Small intestine (tissue), 7 donors: Measurements from ENCODE around the gene CPA4. TPM values are rescaled to one million over a fixed set of nuclear protein-coding genes. Genes with fewer than 3 reads are reported as not detected.

Experiments used
- DNase-seq, 2 donors: peaks; one replicate each; pipeline versions ENCODE4 v3.0.0 to v3.0.0-alpha.2; 2013
- FAIRE-seq: peaks from 2 replicates; lab custom pipeline; 2012; peaks lifted over from hg19 to GRCh38; lab: Jason Lieb, UNC
- H3K27ac ChIP-seq, 3 donors: one replicate each; pipeline ENCODE4 v1.5.1; 2013; ENCODE audit warnings: low read length in 2 of 3, mild to moderate bottlenecking in 2 of 3, control low read depth in 1 of 3, inconsistent platforms in 1 of 3, low read depth in 1 of 3, moderate library complexity in 1 of 3
- H3K27me3 ChIP-seq, 3 donors: one replicate each; pipeline ENCODE4 v1.6.1; 2013; ENCODE audit warnings: low read length in 3 of 3, inconsistent platforms in 1 of 3; ENCODE audit not compliant: control insufficient read depth in 3 of 3, insufficient read depth in 3 of 3
- H3K36me3 ChIP-seq, 3 donors: one replicate each; pipeline ENCODE4 v1.6.1; 2013; ENCODE audit warnings: low read length in 3 of 3, inconsistent platforms in 1 of 3, low read depth in 1 of 3, mild to moderate bottlenecking in 1 of 3, moderate library complexity in 1 of 3; ENCODE audit not compliant: control insufficient read depth in 3 of 3, insufficient read depth in 2 of 3
- H3K4me1 ChIP-seq, 3 donors: one replicate each; pipeline ENCODE4 v1.6.1; 2013; ENCODE audit warnings: low read length in 2 of 3, inconsistent platforms in 1 of 3, low read depth in 1 of 3, mild to moderate bottlenecking in 1 of 3, moderate library complexity in 1 of 3; ENCODE audit not compliant: control insufficient read depth in 3 of 3, insufficient read depth in 2 of 3
- H3K4me3 ChIP-seq, 3 donors: one replicate each; pipeline ENCODE4 v1.5.1; 2013; ENCODE audit warnings: low read length in 3 of 3, control low read depth in 1 of 3, inconsistent platforms in 1 of 3, low read depth in 1 of 3, mild to moderate bottlenecking in 1 of 3, moderate library complexity in 1 of 3
- H3K9me3 ChIP-seq, 2 donors: one replicate each; pipeline ENCODE4 v1.6.1; 2013; ENCODE audit warnings: low read depth in 1 of 2, low read length in 1 of 2; ENCODE audit not compliant: control insufficient read depth in 2 of 2, insufficient read depth in 1 of 2
- WGBS, 3 donors: extraction: QIAGEN DNeasy Blood & Tissue Kit; methylation state at CpG; one replicate each; pipeline ENCODE4 v1.1.7; 2013; 5-methylcytosine and 5-hydroxymethylcytosine counted together
- polyA plus RNA-seq, 4 donors: library from polyadenylated mRNA; stranded (reverse) in 3 of 4; unstranded in 1 of 4; fragments of 200-250 nt in 3 of 4; fragments of 120-200 nt in 1 of 4; gene quantifications; one replicate each; pipeline versions ENCODE4 v1.2.1 to v1.2.3, GENCODE V29; 2013
- donor health status: healthy with polysubstance abuse.
- donor health status: control.
- donor health status: control.
- donor health status: Bipolar disorder and iron deficiency.
- donor health status: healthy.

CPA4 gene
- polyA plus RNA-seq, 4 donors, result 0.09 to 0.21 TPM; not detected in 2

DNA sequence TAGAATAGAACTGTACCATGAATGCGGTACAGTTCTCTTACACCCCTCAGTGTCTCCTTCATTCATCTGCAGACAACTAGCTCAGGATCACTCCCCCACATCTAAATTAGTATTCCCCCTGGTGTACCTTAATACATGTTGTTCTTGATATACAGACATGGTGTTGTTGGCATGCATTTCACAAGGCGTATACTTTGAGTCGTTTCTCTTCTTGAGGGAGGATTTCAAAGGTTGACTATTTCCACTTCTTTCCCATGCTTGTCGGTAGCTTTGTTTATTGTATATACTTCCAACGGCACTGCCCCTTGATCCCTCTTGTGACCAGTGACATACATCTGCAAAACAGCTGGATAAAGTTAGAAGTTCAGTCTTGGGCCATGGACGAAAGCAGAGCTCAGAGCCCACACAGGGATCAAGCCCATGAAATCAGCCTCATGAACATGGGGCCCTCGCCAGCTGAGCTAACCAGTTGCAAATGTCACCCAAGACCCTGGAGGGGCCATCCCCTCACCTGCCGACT, 8.6 kb downstream of the CPA4 start:
- WGBS, 3 donors, result 70 to 84% (median 82%) methylated on average over 8 of the region's 8 CpGs
- no peak overlapping the region for H3K27ac ChIP-seq
- H3K27me3 ChIP-seq, result no peaks in the 10 kb centered on the region
- H3K36me3 ChIP-seq, result no peaks in the 10 kb centered on the region
- no peaks in the 10 kb centered on the region for H3K4me1 ChIP-seq
- DNase-seq, result no peak
- no peak overlapping the region for H3K4me3 ChIP-seq
- FAIRE-seq, result no peak
- H3K9me3 ChIP-seq, result no peaks in the 10 kb centered on the region

- Histone ChIP-seq H3K4me1 (no peaks in the 10 kb centered on the region), H3K27ac (no peak overlapping the region), H3K36me3 (no peaks in the 10 kb centered on the region), H3K27me3 (no peaks in the 10 kb centered on the region), H3K4me3 (no peak overlapping the region), H3K9me3 (no peaks in the 10 kb centered on the region)
- DNase-seq, result no peak
- no peak for FAIRE-seq
These were observed 9.7 kb downstream of the CPA4 start for GRCh38 chr7:130302649-130303048.

DNA sequence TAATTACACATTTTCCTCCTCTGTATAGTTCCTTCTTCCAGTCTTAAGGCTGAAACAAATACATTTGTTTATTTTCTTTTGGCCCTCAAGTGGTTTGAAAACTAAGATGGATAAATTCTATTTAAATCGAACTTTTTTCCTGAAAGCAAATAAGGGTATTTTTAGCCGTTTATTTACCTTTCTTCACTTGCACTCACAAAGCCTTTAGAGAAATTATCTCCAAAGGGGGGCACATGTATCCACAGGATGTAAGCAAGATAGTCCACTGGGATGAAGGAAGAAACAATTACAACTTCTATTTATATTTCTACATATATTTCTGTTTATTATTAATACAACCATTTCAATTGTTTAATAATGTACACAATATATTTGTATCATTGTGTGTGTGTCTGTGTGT, 10.2 kb downstream of the CPA4 start:
- no peaks in the 10 kb centered on the region for H3K36me3 ChIP-seq
- no peaks in the 10 kb centered on the region for H3K4me1 ChIP-seq
- H3K27me3 ChIP-seq, result no peaks in the 10 kb centered on the region
- no peak for FAIRE-seq
- no peaks in the 10 kb centered on the region for H3K9me3 ChIP-seq
- H3K27ac ChIP-seq, result no peak overlapping the region
- no peak overlapping the region for H3K4me3 ChIP-seq
- DNase-seq, result no peak
- WGBS, 3 donors, result 47 to 75% (median 66%) methylated on average over 2 of the region's 2 CpGs

DNA sequence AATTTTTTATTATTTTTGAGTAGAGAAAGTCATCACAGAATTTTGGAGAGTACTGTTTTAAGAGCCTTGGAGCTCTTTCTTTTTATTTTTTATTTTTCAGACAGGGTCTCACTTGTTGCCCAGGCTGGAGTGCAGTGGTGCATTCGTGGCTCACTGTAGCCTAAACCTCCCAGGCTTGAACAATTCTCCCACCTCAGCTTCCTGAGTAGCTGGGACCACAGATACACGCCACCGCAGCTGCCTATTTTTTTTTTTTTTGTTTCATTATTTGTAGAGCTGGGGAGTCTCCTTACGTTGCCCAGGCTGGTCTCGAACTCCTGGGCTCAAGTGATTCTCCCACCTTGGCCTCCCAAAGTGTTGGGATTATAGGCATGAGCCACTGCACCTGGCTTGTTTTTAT, 10.6 kb downstream of the CPA4 start:
- DNase-seq (no peak), FAIRE-seq (no peak)
- Histone ChIP-seq H3K27me3 (no peaks in the 10 kb centered on the region), H3K4me1 (no peaks in the 10 kb centered on the region), H3K9me3 (no peaks in the 10 kb centered on the region), H3K4me3 (no peak overlapping the region), H3K36me3 (no peaks in the 10 kb centered on the region), H3K27ac (no peak overlapping the region)
- WGBS, 3 donors, result 69 to 72% (median 70%) methylated on average over 5 of the region's 5 CpGs

DNA sequence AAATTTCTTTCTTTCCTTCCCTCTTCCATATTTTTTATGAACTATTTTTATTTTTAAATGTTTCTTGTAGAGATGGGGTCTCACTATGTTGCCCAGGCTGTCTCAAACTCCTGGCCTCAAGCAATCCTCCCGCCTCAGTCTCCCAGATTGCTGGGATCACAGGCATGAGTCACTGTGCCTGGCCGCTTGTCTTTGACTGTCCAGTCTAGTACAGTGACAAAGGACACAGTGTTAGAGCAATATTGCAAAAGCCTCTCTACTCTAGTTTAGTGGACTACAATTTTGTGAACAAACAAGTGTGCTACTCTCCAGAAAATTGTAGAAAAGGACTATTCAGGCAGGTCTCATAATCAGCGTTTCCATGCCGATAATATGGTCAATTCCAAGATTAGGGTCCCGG, 11.0 kb downstream of the CPA4 start:
- Histone ChIP-seq H3K4me1 (no peaks in the 10 kb centered on the region), H3K4me3 (no peak overlapping the region), H3K9me3 (no peaks in the 10 kb centered on the region), H3K27ac (no peak overlapping the region), H3K36me3 (no peaks in the 10 kb centered on the region), H3K27me3 (no peaks in the 10 kb centered on the region)
- DNase-seq, result no peak
- FAIRE-seq, result no peak
- WGBS, 3 donors, result 77 to 84% (median 78%) methylated on average over 5 of the region's 5 CpGs

- no peak overlapping the region for H3K27ac ChIP-seq
- FAIRE-seq (no peak), DNase-seq (no peak)
- no peaks in the 10 kb centered on the region for H3K9me3 ChIP-seq
- H3K36me3 ChIP-seq, result no peaks in the 10 kb centered on the region
- H3K4me1 ChIP-seq, result no peaks in the 10 kb centered on the region
- no peak overlapping the region for H3K4me3 ChIP-seq
- WGBS, 3 donors, result 91 to 97% (median 92%) methylated on average over 3 of the region's 3 CpGs
- no peaks in the 10 kb centered on the region for H3K27me3 ChIP-seq
These were observed 11.9 kb downstream of the CPA4 start for GRCh38 chr7:130304878-130305277.

DNA sequence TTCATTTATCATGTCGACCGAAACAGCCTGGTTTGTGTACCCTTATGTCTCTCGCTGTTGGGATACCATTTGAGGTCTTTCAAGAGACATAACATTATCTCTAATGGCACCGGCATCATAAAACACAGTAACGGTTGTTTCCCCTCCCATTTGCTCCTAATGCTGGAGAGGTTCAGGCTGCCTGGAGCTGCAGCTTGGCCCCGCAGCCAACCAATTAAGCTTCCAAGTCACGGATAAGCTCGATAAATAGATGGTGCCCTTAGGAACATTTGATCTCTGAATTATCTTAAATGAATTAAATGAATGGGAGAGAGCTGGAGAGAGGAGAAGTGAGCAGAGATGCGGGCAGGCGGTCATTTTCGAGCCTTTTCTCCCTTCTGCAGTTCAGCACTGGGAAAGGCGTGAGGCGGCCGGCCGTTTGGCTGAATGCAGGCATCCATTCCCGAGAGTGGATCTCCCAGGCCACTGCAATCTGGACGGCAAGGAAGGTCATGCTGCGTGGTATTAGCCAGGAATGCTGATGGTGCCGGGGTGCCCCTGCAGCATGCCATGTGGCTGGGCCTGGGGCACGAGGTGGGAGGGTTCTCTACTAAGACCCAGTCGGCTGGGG, 12.6 kb downstream of the CPA4 start:
- Histone ChIP-seq H3K36me3 (no peaks in the 10 kb centered on the region), H3K4me1 (no peaks in the 10 kb centered on the region), H3K4me3 (no peak overlapping the region), H3K27ac (no peak overlapping the region), H3K27me3 (no peaks in the 10 kb centered on the region), H3K9me3 (no peaks in the 10 kb centered on the region)
- WGBS, 3 donors, result 82 to 87% (median 86%) methylated on average over 21 of the region's 21 CpGs
- FAIRE-seq, result no peak
- no peak for DNase-seq

- no peak for DNase-seq
- peaks cover 0 to 5% of the 10 kb centered on the region in 2 donors for H3K9me3 ChIP-seq
- H3K27ac ChIP-seq, result no peak overlapping the region
- WGBS, 3 donors, result 64 to 89% (median 66%) methylated on average over 6 of the region's 6 CpGs
- no peaks in the 10 kb centered on the region for H3K27me3 ChIP-seq
- H3K4me3 ChIP-seq, result no peak overlapping the region
- no peaks in the 10 kb centered on the region for H3K36me3 ChIP-seq
- H3K4me1 ChIP-seq, result no peaks in the 10 kb centered on the region
- no peak for FAIRE-seq
These were observed 17.0 kb downstream of the CPA4 start for GRCh38 chr7:130309986-130310385.

DNA sequence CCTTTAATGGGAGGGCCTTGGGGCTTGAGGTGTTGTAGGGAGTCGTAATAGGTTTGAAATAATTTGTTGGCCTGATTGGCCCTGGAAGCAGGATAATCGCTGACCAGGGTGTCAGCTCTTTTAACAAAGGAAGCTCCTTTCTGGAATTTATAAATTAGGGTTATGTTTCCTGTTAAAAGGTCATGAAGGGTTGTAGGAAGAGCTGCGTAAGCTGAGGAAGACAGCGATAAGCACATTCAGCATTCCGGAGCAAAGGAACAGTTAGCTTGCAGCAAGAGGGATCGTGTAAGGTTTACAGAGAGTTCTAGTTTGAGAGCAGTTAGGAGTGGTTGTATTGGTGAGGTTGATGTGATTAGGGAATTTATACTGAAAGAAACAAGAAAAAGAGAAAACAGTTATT, 21.3 kb downstream of the CPA4 start:
- 81 to 93% (median 93%) methylated on average over 6 of the region's 6 CpGs for WGBS, 3 donors
- DNase-seq (no peak), FAIRE-seq (no peak)
- H3K4me1 ChIP-seq, result no peaks in the 10 kb centered on the region
- H3K36me3 ChIP-seq, result no peaks in the 10 kb centered on the region
- no peaks in the 10 kb centered on the region for H3K27me3 ChIP-seq
- no peak overlapping the region for H3K4me3 ChIP-seq
- peaks cover 0 to 5% of the 10 kb centered on the region in 2 donors for H3K9me3 ChIP-seq
- no peak overlapping the region for H3K27ac ChIP-seq
